ENCODE data around the gene PWWP2B. TPM values are rescaled to one million over a fixed set of nuclear protein-coding genes. Genes with fewer than 3 reads are reported as not detected.

Gene PWWP2B
- polyA plus RNA-seq, 5 donors: 6.1 to 18.4 (median 10.7) TPM

GRCh38 chr10:132455986-132456847, 59.2 kb downstream of the PWWP2B start:
- DNase-seq: no peak

GRCh38 chr10:132456881-132457280, 59.9 kb downstream of the PWWP2B start:
- DNase-seq: no peak

- no peak for DNase-seq
These were observed 60.5 kb downstream of the PWWP2B start for GRCh38 chr10:132457328-132458070.

GRCh38 chr10:132458071-132458585, 61.1 kb downstream of the PWWP2B start:
- DNase-seq: no peak

- no peak for DNase-seq
These were observed 61.7 kb downstream of the PWWP2B start for GRCh38 chr10:132458586-132459300.

GRCh38 chr10:132459301-132460003, 62.5 kb downstream of the PWWP2B start:
- no peak for DNase-seq

GRCh38 chr10:132460071-132460470, 63.1 kb downstream of the PWWP2B start:
- no peak for DNase-seq

GRCh38 chr10:132460691-132461090, 63.7 kb downstream of the PWWP2B start:
- no peak for DNase-seq

GRCh38 chr10:132461103-132461682, 64.2 kb downstream of the PWWP2B start:
- no peak for DNase-seq

- DNase-seq: no peak
These were observed 64.8 kb downstream of the PWWP2B start for GRCh38 chr10:132461683-132462231.

- DNase-seq: no peak
These were observed 65.7 kb downstream of the PWWP2B start for GRCh38 chr10:132462463-132463332.

GRCh38 chr10:132463333-132464255, 66.6 kb downstream of the PWWP2B start:
- no peak for DNase-seq

GRCh38 chr10:132464256-132465192, 67.5 kb downstream of the PWWP2B start:
- DNase-seq: peak; percentile 72 to 75

GRCh38 chr10:132465193-132465888, 68.3 kb downstream of the PWWP2B start:
- DNase-seq: no peak

- no peak for DNase-seq
These were observed 69.0 kb downstream of the PWWP2B start for GRCh38 chr10:132465889-132466519.
